H1 (cell line): ENCODE measurements around the gene IGF2R. TPM values are rescaled to one million over a fixed set of nuclear protein-coding genes. Genes with fewer than 3 reads are reported as not detected.

Source experiments
- CTCF ChIA-PET: fragments of 300-600 bp; sonication (Branson Sonifier 250); formaldehyde crosslinking; loops from one replicate; lab custom pipeline; 2021; ENCODE audit not compliant: partially characterized antibody; lab: Charles Lee
- POLR2A ChIA-PET: fragments of 300-600 bp; sonication (Branson Sonifier 250); formaldehyde crosslinking; loops from one replicate; lab custom pipeline; 2021; ENCODE audit warnings: inconsistent platforms; ENCODE audit not compliant: partially characterized antibody; lab: Charles Lee
- DNase-seq, 2 experiments: peaks; one replicate each; pipeline versions ENCODE4 v3.0.0 to v3.0.0-alpha.2; 2010 to 2022; ENCODE audit warnings: low spot score in 2 of 2, low read depth in 1 of 2, mixed read lengths in 1 of 2
- FAIRE-seq: peaks from 2 replicates; lab custom pipeline; 2011; peaks lifted over from hg19 to GRCh38; lab: Jason Lieb, UNC
- H2AFZ ChIP-seq: 2 replicates; pipeline ENCODE4 v1.8.1; 2012; ENCODE audit warnings: low read length, inconsistent platforms
- H2AK5ac ChIP-seq: 2 replicates; pipeline ENCODE4 v1.6.1; 2013; ENCODE audit warnings: low read depth, low read length
- H2BK120ac ChIP-seq: replicated peaks from 2 replicates; pipeline ENCODE3; 2013; ENCODE audit warnings: low read depth, low read length, inconsistent platforms
- H2BK12ac ChIP-seq: 2 replicates; pipeline ENCODE4 v1.6.1; 2013; ENCODE audit warnings: low read depth, low read length
- H2BK15ac ChIP-seq: 2 replicates; pipeline ENCODE4 v1.6.1; 2013; ENCODE audit warnings: low read length
- H2BK20ac ChIP-seq: 2 replicates; pipeline ENCODE4 v1.6.1; 2013; ENCODE audit warnings: low read length
- H2BK5ac ChIP-seq: 2 replicates; pipeline ENCODE4 v1.6.1; 2013; ENCODE audit warnings: low read depth, low read length
- H3K14ac ChIP-seq: 2 replicates; pipeline ENCODE4 v1.6.1; 2013; ENCODE audit warnings: inconsistent platforms; ENCODE audit not compliant: insufficient read length
- H3K18ac ChIP-seq: 2 replicates; pipeline ENCODE4 v1.6.1; 2013; ENCODE audit warnings: low read length; ENCODE audit errors: extremely low read depth
- H3K23ac ChIP-seq: 2 replicates; pipeline ENCODE4 v1.6.1; 2013; ENCODE audit warnings: inconsistent platforms; ENCODE audit not compliant: insufficient read length
- H3K23me2 ChIP-seq: 2 replicates; pipeline ENCODE4 v1.6.1; 2013; ENCODE audit warnings: low read depth, low read length
- H3K27ac ChIP-seq: 2 replicates; pipeline ENCODE4 v1.6.1; 2011; ENCODE audit warnings: low read depth, low read length, inconsistent platforms
- H3K27me3 ChIP-seq, 4 experiments: replicated peaks in 1 of 4; 1 replicate in 1 of 4; 2 replicates in 3 of 4; pipeline versions ENCODE4 v1.6.1 to v1.8.1; 2011 to 2013; ENCODE audit warnings: low read length in 3 of 4, mild to moderate bottlenecking in 3 of 4, inconsistent platforms in 2 of 4, mixed read lengths in 2 of 4, moderate library complexity in 1 of 4; ENCODE audit not compliant: control insufficient read depth in 3 of 4, insufficient read depth in 3 of 4; ENCODE audit errors: extremely low read depth in 1 of 4
- H3K36me3 ChIP-seq, 4 experiments: 2 replicates each; pipeline versions ENCODE4 v1.6.1 to v1.8.1; 2011 to 2013; ENCODE audit warnings: mild to moderate bottlenecking in 4 of 4, low read length in 3 of 4, moderate library complexity in 2 of 4, control low read depth in 1 of 4, inconsistent platforms in 1 of 4; ENCODE audit not compliant: insufficient read depth in 4 of 4, control insufficient read depth in 2 of 4
- H3K4ac ChIP-seq: replicated peaks from 2 replicates; pipeline ENCODE3; 2013; ENCODE audit warnings: low read length, low read depth, mixed read lengths, inconsistent platforms; ENCODE audit not compliant: insufficient read length
- H3K4me1 ChIP-seq, 4 experiments: replicated peaks in 1 of 4; 1 replicate in 1 of 4; 2 replicates in 3 of 4; pipeline versions ENCODE4 v1.6.1 to v1.8.1; 2011 to 2013; ENCODE audit warnings: low read length in 3 of 4, inconsistent platforms in 2 of 4, mixed read lengths in 1 of 4; ENCODE audit not compliant: insufficient read depth in 4 of 4, control insufficient read depth in 3 of 4
- H3K4me2 ChIP-seq, 2 experiments: 2 replicates each; pipeline versions ENCODE4 v1.6.1 to v1.8.1; 2011 to 2013; ENCODE audit warnings: low read depth in 2 of 2, low read length in 2 of 2, control low read depth in 1 of 2, inconsistent platforms in 1 of 2, mild to moderate bottlenecking in 1 of 2; ENCODE audit not compliant: insufficient read depth in 1 of 2
- H3K4me3 ChIP-seq, 4 experiments: fragments of 200-600, 300-600 bp in 1 of 4; sonication (generic), shearing (Covaris generic), sonication (Bioruptor Twin) in 1 of 4; 2 replicates each; pipeline versions ENCODE4 v1.5.1 to v1.8.1; 2011 to 2016; ENCODE audit warnings: low read length in 4 of 4, low read depth in 3 of 4, control low read depth in 2 of 4, inconsistent platforms in 2 of 4, mild to moderate bottlenecking in 2 of 4, mixed read lengths in 1 of 4, moderate library complexity in 1 of 4; ENCODE audit not compliant: insufficient read depth in 2 of 4; ENCODE audit errors: extremely low read depth in 1 of 4
- H3K56ac ChIP-seq: replicated peaks from 2 replicates; pipeline ENCODE3; 2013; ENCODE audit warnings: low read depth, mild to moderate bottlenecking, mixed read lengths, low read length, inconsistent platforms; ENCODE audit not compliant: insufficient read length
- H3K79me1 ChIP-seq: 2 replicates; pipeline ENCODE4 v1.6.1; 2013; ENCODE audit warnings: low read depth, low read length, control low read depth
- H3K79me2 ChIP-seq, 2 experiments: 2 replicates each; pipeline versions ENCODE4 v1.6.1 to v1.8.1; 2012 to 2013; ENCODE audit warnings: low read length in 2 of 2, mild to moderate bottlenecking in 2 of 2, inconsistent platforms in 1 of 2; ENCODE audit not compliant: insufficient read depth in 2 of 2, control insufficient read depth in 1 of 2
- H3K9ac ChIP-seq, 4 experiments: replicated peaks in 1 of 4; 1 replicate in 1 of 4; 2 replicates in 3 of 4; pipeline versions ENCODE4 v1.6.1 to v1.8.1; 2011 to 2013; ENCODE audit warnings: low read depth in 3 of 4, low read length in 3 of 4, control low read depth in 2 of 4, mild to moderate bottlenecking in 2 of 4, moderate library complexity in 2 of 4, inconsistent platforms in 1 of 4; ENCODE audit errors: extremely low read depth in 1 of 4
- H3K9me3 ChIP-seq, 2 experiments: 2 replicates each; pipeline versions ENCODE4 v1.6.1 to v1.8.1; 2012 to 2013; ENCODE audit warnings: mild to moderate bottlenecking in 2 of 2, moderate library complexity in 2 of 2, control low read depth in 1 of 2, inconsistent platforms in 1 of 2, low read depth in 1 of 2, low read length in 1 of 2, mixed read lengths in 1 of 2; ENCODE audit not compliant: insufficient read depth in 2 of 2
- H4K20me1 ChIP-seq, 2 experiments: replicated peaks in 1 of 2; 2 replicates each; pipeline versions ENCODE3 to v1.8.1; 2011 to 2013; ENCODE audit warnings: inconsistent platforms in 2 of 2, low read length in 2 of 2, mild to moderate bottlenecking in 1 of 2; ENCODE audit not compliant: insufficient read depth in 2 of 2, control insufficient read depth in 1 of 2
- H4K5ac ChIP-seq: 2 replicates; pipeline ENCODE4 v1.6.1; 2013; ENCODE audit warnings: low read length, low read depth, mixed read lengths, inconsistent platforms; ENCODE audit not compliant: insufficient read length
- H4K8ac ChIP-seq: 2 replicates; pipeline ENCODE4 v1.8.0; 2013; ENCODE audit warnings: mild to moderate bottlenecking, moderate library complexity, low read length, inconsistent platforms; ENCODE audit not compliant: insufficient read depth; ENCODE audit errors: extremely low read depth
- H4K91ac ChIP-seq: replicated peaks from 2 replicates; pipeline ENCODE3; 2013; ENCODE audit warnings: low read length, mixed read lengths, inconsistent platforms; ENCODE audit not compliant: insufficient read length
- CEBPB ChIP-seq: IDR thresholded peaks from 2 replicates; pipeline ENCODE4 v1.6.1; 2012; ENCODE audit warnings: low read depth, low read length
- CREB1 ChIP-seq: IDR thresholded peaks from 2 replicates; pipeline ENCODE4 v1.6.1; 2012; ENCODE audit warnings: inconsistent platforms
- CTBP2 ChIP-seq: IDR thresholded peaks from 2 replicates; pipeline ENCODE4 v1.7.0; 2011; ENCODE audit warnings: borderline replicate concordance, mild to moderate bottlenecking, moderate library complexity, mixed read lengths, low read length; ENCODE audit not compliant: insufficient read depth, insufficient read length
- EGR1 ChIP-seq: IDR thresholded peaks from 2 replicates; pipeline ENCODE4 v1.6.1; 2011; ENCODE audit warnings: low read depth, low read length, borderline replicate concordance
- GTF2F1 ChIP-seq: IDR thresholded peaks from 2 replicates; pipeline ENCODE4 v1.6.1; 2012; ENCODE audit warnings: low read depth, low read length, improper control_type of control experiment, borderline replicate concordance
- KDM4A ChIP-seq: IDR thresholded peaks from one replicate; pipeline ENCODE4 v1.7.1; 2012; ENCODE audit warnings: low read depth, mild to moderate bottlenecking, moderate library complexity, low read length, inconsistent platforms; ENCODE audit not compliant: severe bottlenecking
- POLR2A ChIP-seq, 2 experiments: IDR thresholded peaks; 1 replicate in 1 of 2; 2 replicates in 1 of 2; pipeline ENCODE4 v1.6.1; 2011; ENCODE audit warnings: low read depth in 2 of 2, low read length in 2 of 2, mild to moderate bottlenecking in 2 of 2; ENCODE audit errors: control extremely low read depth in 1 of 2
- RAD21 ChIP-seq, 2 experiments: IDR thresholded peaks in 1 of 2; conservative IDR thresholded peaks in 1 of 2; 2 replicates each; pipeline ENCODE4 v1.6.1; 2011; ENCODE audit warnings: low read depth in 2 of 2, low read length in 2 of 2, improper control_type of control experiment in 1 of 2, inconsistent platforms in 1 of 2, mild to moderate bottlenecking in 1 of 2, moderate library complexity in 1 of 2
- SIN3A ChIP-seq, 2 experiments: IDR thresholded peaks in 1 of 2; conservative IDR thresholded peaks in 1 of 2; 2 replicates each; pipeline ENCODE4 v1.6.1; 2011 to 2012; ENCODE audit warnings: low read length in 2 of 2, improper control_type of control experiment in 1 of 2, low read depth in 1 of 2, mild to moderate bottlenecking in 1 of 2
- SIX5 ChIP-seq: IDR thresholded peaks from 2 replicates; pipeline ENCODE4 v1.6.1; 2011; ENCODE audit warnings: mild to moderate bottlenecking, low read depth, low read length
- SP1 ChIP-seq: IDR thresholded peaks from 2 replicates; pipeline ENCODE4 v1.6.1; 2011; ENCODE audit warnings: low read depth, low read length
- TCF12 ChIP-seq: IDR thresholded peaks from 2 replicates; pipeline ENCODE4 v1.6.1; 2011; ENCODE audit warnings: low read depth, mild to moderate bottlenecking, low read length
- TEAD4 ChIP-seq: IDR thresholded peaks from 2 replicates; pipeline ENCODE4 v1.6.1; 2012; ENCODE audit warnings: low read depth, low read length, inconsistent platforms, mixed read lengths
- whole genome bisulfite sequencing, 2 experiments: shearing (Covaris generic) in 1 of 2; methylation state at CpG; one replicate each; pipeline versions ENCODE4 v1.1.6 to v1.1.7; 2013 to 2015; ENCODE audit warnings: low lambda C conversion rate in 2 of 2, mixed read lengths in 2 of 2, inconsistent platforms in 1 of 2, low coverage in 1 of 2, missing lambda C conversion rate in 1 of 2; ENCODE audit not compliant: insufficient replicate concordance in 2 of 2, insufficient coverage in 1 of 2, insufficient read length in 1 of 2; ENCODE audit errors: extremely low coverage in 1 of 2, missing lambda C conversion rate in 1 of 2; 5-methylcytosine and 5-hydroxymethylcytosine counted together
- polyA plus RNA-seq, 7 experiments: library from polyadenylated mRNA; depleted of rRNA in 3 of 7; stranded (reverse) in 5 of 7; unstranded in 2 of 7; fragments of >200 nt in 5 of 7; fragments of 200-250 nt in 2 of 7; gene quantifications; 1 replicate in 5 of 7; 2 replicates in 1 of 7; 4 replicates in 1 of 7; pipeline versions ENCODE4 v1.2.1 to v1.2.3, GENCODE V29; 2011 to 2013; ENCODE audit warnings: missing spikeins in 2 of 7, mixed read lengths in 2 of 7
- total RNA-seq: library from RNA; stranded (reverse); fragmentation: NEBNext Ultra II Directional; extraction: Animal tissue kit (Norgen Biotek cat#: 25700); gene quantifications from 2 replicates; pipeline ENCODE4 v1.2.1, GENCODE V29; 2021
- TF ChIP-seq, protein P1 (sequence below): IDR thresholded peaks from 2 replicates; pipeline ENCODE4 v1.6.1; 2011; ENCODE audit warnings: low read depth, mild to moderate bottlenecking, low read length; ENCODE audit not compliant: insufficient read depth

Gene IGF2R
- total and polyA plus RNA-seq, 2 of the 8 experiments (the other 6 are each of a cell fraction or from before 2014, with no cell fraction given): 20.6 to 74.1 TPM

DNA sequence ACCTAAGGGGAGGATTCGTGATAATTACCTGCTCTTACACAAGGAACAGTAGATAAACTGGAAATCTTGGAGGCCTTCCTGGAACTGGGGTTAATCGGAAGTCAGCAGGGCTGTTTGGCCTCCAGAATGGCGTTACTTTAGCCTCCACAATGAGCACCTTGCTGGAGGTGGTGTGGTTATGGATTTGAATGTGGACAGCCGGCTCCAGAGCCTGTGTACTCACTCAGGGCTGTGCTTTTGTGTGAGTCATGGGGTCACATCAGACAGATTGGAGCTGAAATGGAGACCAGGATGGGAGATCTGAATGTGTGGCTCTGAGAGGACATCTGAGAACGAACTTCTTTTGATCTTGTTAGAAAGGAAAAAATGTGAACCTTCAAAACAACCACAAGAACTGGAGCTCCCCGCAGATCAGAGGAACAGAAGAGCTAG is 30.4 kb downstream of the IGF2R start:
- H2BK120ac ChIP-seq: no peak overlapping the region
- H3K4ac ChIP-seq: no peak overlapping the region
- peaks cover 0 to 3% (median 1%) of the 10 kb centered on the region in 4 experiments; a peak in 1 of 8 replicates for H3K36me3 ChIP-seq
- H3K14ac ChIP-seq: no peak overlapping the region
- ChIA-PET CTCF (interaction anchor here (0.6 kb wide), 1 partner anchor 141 kb away, joined by 5 read pairs; no protein-coding TSS in a partner anchor), POLR2A (interaction anchor here (0.8 kb wide), 1 partner anchor 111 kb away, joined by 3 read pairs; no protein-coding TSS in a partner anchor)
- H3K56ac ChIP-seq: no peak overlapping the region
- H3K9ac ChIP-seq: no peak overlapping the region
- no peak overlapping the region for H3K27ac ChIP-seq
- H2BK15ac ChIP-seq: no peak overlapping the region
- no peak overlapping the region for H3K4me2 ChIP-seq
- DNase-seq: no peak
- H2BK20ac ChIP-seq: no peak overlapping the region
- no peak overlapping the region for H4K8ac ChIP-seq
- no peak overlapping the region for H3K23ac ChIP-seq
- H3K23me2 ChIP-seq: no peaks in the 10 kb centered on the region
- no peak overlapping the region for H4K91ac ChIP-seq
- peaks cover 4 to 12% (median 6%) of the 10 kb centered on the region in 4 experiments; a peak in 6 of 7 replicates for H3K4me1 ChIP-seq
- H2BK12ac ChIP-seq: no peak overlapping the region
- 91% methylated on average over 6 of the region's 6 CpGs; no CpG with 5 or more reads in 1 of the 2 experiments for WGBS, 2 experiments
- H2BK5ac ChIP-seq: no peak overlapping the region
- peaks cover 0 to 2% of the 10 kb centered on the region in 2 experiments; a peak in 1 of 4 replicates for H3K9me3 ChIP-seq
- no peak overlapping the region for H2AK5ac ChIP-seq
- H3K79me1 ChIP-seq: peaks cover 18% of the 10 kb centered on the region
- H3K4me3 ChIP-seq: no peak overlapping the region
- no peak for FAIRE-seq
- no peak overlapping the region for H2AFZ ChIP-seq
- no peak overlapping the region for H4K5ac ChIP-seq
- no peak overlapping the region for H3K18ac ChIP-seq
- peaks cover 0 to 96% of the 10 kb centered on the region in 2 experiments for H3K79me2 ChIP-seq
- no peaks in the 10 kb centered on the region for H3K27me3 ChIP-seq
- H4K20me1 ChIP-seq: peaks cover 0 to 21% of the 10 kb centered on the region in 2 experiments
- TF ChIP-seq KDM4A (no peak), SIN3A (conservative IDR thresholded peaks at IDR 0.05 in 1 of 2, IDR thresholded peaks at IDR 0.05 in 1 of 2; ENCODE audit: low read depth in 1 of 2, low read length in 2 of 2) (no peak), TCF12 (no peak), GTF2F1 (no peak), EGR1 (no peak), CREB1 (no peak), SP1 (no peak), CEBPB (no peak), CTBP2 (no peak), RAD21 (IDR thresholded peaks at IDR 0.05 in 1 of 2, conservative IDR thresholded peaks at IDR 0.05 in 1 of 2; ENCODE audit: low read depth in 2 of 2, low read length in 2 of 2) (no peak), TEAD4 (no peak), SIX5 (no peak), POLR2A (IDR thresholded peaks at IDR 0.05; ENCODE audit: control extremely low read depth in 1 of 2, low read depth in 2 of 2, low read length in 2 of 2) (no peak)
- TF ChIP-seq, protein P1, sequence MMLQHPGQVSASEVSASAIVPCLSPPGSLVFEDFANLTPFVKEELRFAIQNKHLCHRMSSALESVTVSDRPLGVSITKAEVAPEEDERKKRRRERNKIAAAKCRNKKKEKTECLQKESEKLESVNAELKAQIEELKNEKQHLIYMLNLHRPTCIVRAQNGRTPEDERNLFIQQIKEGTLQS: no peak
